BJ (cell line): ENCODE results near the gene IGFL3. TPM values are rescaled to one million over a fixed set of nuclear protein-coding genes. Genes with fewer than 3 reads are reported as not detected.
"Not testable (repeated sequence)": the region's sequence is repeated elsewhere in the genome, so short reads cannot be mapped to it uniquely, and the experiment has no call there.

ENCODE experiments used
- CTCF ChIA-PET: fragments of 350-600 bp; formaldehyde crosslinking; extraction: SDS; loops from one replicate; lab custom pipeline; 2021; ENCODE audit warnings: antibody characterized with exemption, inconsistent platforms; lab: Yijun Ruan, JAX
- POLR2A ChIA-PET: fragments of 300-600 bp; sonication (Branson Sonifier 250); formaldehyde crosslinking; extraction: SDS; loops from one replicate; lab custom pipeline; 2021; ENCODE audit warnings: antibody characterized with exemption; lab: Charles Lee
- DNase-seq: peaks from one replicate; pipeline ENCODE4 v3.0.0-alpha.2; 2011; ENCODE audit warnings: low read depth
- H3K27me3 ChIP-seq: 2 replicates; pipeline ENCODE4 v1.6.0; 2011; ENCODE audit warnings: low read length; ENCODE audit not compliant: control insufficient read depth, insufficient read depth
- H3K36me3 ChIP-seq: 2 replicates; pipeline ENCODE4 v1.5.1; 2011; ENCODE audit warnings: low read length; ENCODE audit not compliant: control insufficient read depth, insufficient read depth
- H3K4me3 ChIP-seq: 2 replicates; pipeline ENCODE4 v1.5.1; 2011; ENCODE audit warnings: low read depth, mild to moderate bottlenecking, control low read depth, low read length
- CTCF ChIP-seq: IDR thresholded peaks from 2 replicates; pipeline ENCODE4 v1.5.1; 2011; ENCODE audit warnings: low read depth, mild to moderate bottlenecking, control low read depth, inconsistent platforms, low read length, moderate library complexity; ENCODE audit not compliant: insufficient read depth
- polyA minus RNA-seq: library from RNA; depleted of rRNA, polyadenylated mRNA; stranded (reverse); fragments of >200 nt; gene quantifications from 2 replicates; pipeline ENCODE4 v1.2.3, GENCODE V29; 2011; rRNA and poly(A)+ RNA removed
- polyA plus RNA-seq: library from polyadenylated mRNA; depleted of rRNA; stranded (reverse); fragments of >200 nt; gene quantifications from 2 replicates; pipeline ENCODE4 v1.2.3, GENCODE V29; 2011; rRNA removed

The IGFL3 gene
- polyA plus RNA-seq (not detected in 2 replicates), polyA minus RNA-seq (not detected in 2 replicates)

- no peak for TF ChIP-seq CTCF
- DNase-seq = no peak
- Histone ChIP-seq H3K36me3 (no peaks in the 10 kb centered on the region), H3K27me3 (peaks cover 16% of the 10 kb centered on the region), H3K4me3 (no peak within 1 kb of the TSS)
- POLR2A ChIA-PET = no interaction called here
- CTCF ChIA-PET = interaction anchor here (0.7 to 2.1 kb wide), 3 partner anchors 11 to 95 kb away, joined by 3 to 7 read pairs (median 4); no protein-coding TSS in a partner anchor
These were observed at the start of gene IGFL3 for GRCh38 chr19:46124638-46125115. IGFL3 (minus strand) TSS chr19:46124688; CDS start chr19:46124649, 39 bp downstream.

- no peak for TF ChIP-seq CTCF
- ChIA-PET CTCF (interaction anchor here (0.9 kb wide), 1 partner anchor 91 kb away, joined by 4 read pairs; no protein-coding TSS in a partner anchor), POLR2A (no interaction called here)
These were observed 49.5 kb upstream of the IGFL3 start for GRCh38 chr19:46173886-46174480.

GRCh38 chr19:46162731-46163130 is 38.2 kb upstream of the IGFL3 start:
- Histone ChIP-seq H3K27me3 (peaks cover 9% of the 10 kb centered on the region), H3K4me3 (no peak overlapping the region), H3K36me3 (no peaks in the 10 kb centered on the region)
- no peak for DNase-seq
- CTCF ChIA-PET = no interaction called here
- no peak for TF ChIP-seq CTCF
- POLR2A ChIA-PET = no interaction called here

More at GRCh38 chr19:46173886-46174480, 49.5 kb upstream of the IGFL3 start:
- no peaks in the 10 kb centered on the region for H3K36me3 ChIP-seq
- H3K27me3 ChIP-seq = peaks cover 2% of the 10 kb centered on the region; the same call in 1 of the 2 replicates
- no peak for DNase-seq
- no peak overlapping the region for H3K4me3 ChIP-seq

- H3K4me3 ChIP-seq, POLR2A ChIA-PET, CTCF ChIA-PET, DNase-seq, H3K27me3 ChIP-seq, H3K36me3 ChIP-seq: not testable (repeated sequence)
These were observed 37.3 kb upstream of the IGFL3 start for GRCh38 chr19:46161642-46162257.

- no peak overlapping the region for H3K4me3 ChIP-seq
These were observed 35.8 kb upstream of the IGFL3 start for GRCh38 chr19:46160233-46160775.

More at GRCh38 chr19:46160233-46160775, 35.8 kb upstream of the IGFL3 start:
- TF ChIP-seq CTCF = no peak
- H3K27me3 ChIP-seq = peaks cover 2% of the 10 kb centered on the region
- ChIA-PET CTCF (interaction anchor here (0.6 to 0.9 kb wide), 2 partner anchors 83 to 138 kb away, joined by 3 to 5 read pairs; no protein-coding TSS in a partner anchor), POLR2A (no interaction called here)
- H3K36me3 ChIP-seq = no peaks in the 10 kb centered on the region
- DNase-seq = no peak
